Upper lobe of right lung (tissue), 1 donor: ENCODE results near the gene FHIT. TPM values are rescaled to one million over a fixed set of nuclear protein-coding genes. Genes with fewer than 3 reads are reported as not detected.

Experiments used
- ATAC-seq: fragments of 200-7000 bp; cut with Tn5 transposase; one replicate; pipeline ENCODE4 v1.9.1; 2020; ENCODE audit warnings: mild to moderate bottlenecking, moderate library complexity
- DNase-seq: peaks from one replicate; pipeline ENCODE4 v3.0.0-alpha.2; 2020
- H3K27ac ChIP-seq: fragments of 200-600 bp; one replicate; pipeline ENCODE4 v1.8.0; 2022
- H3K27me3 ChIP-seq: fragments of 200-600 bp; one replicate; pipeline ENCODE4 v1.8.0; 2022; ENCODE audit warnings: mild to moderate bottlenecking
- H3K36me3 ChIP-seq: fragments of 200-600 bp; one replicate; pipeline ENCODE4 v1.8.0; 2022
- H3K4me1 ChIP-seq: fragments of 200-600 bp; one replicate; pipeline ENCODE4 v1.8.0; 2022
- H3K4me3 ChIP-seq: fragments of 200-600 bp; one replicate; pipeline ENCODE4 v1.8.0; 2022; ENCODE audit warnings: mild to moderate bottlenecking
- H3K9me3 ChIP-seq: fragments of 200-600 bp; one replicate; pipeline ENCODE4 v1.8.0; 2022
- intact Hi-C: fragments of 100-400 bp; cut with DNase I; formaldehyde crosslinking; loops from one replicate; pipeline ENCODE4 v1.11.0; 2022
- total RNA-seq: library from RNA; stranded (reverse); fragmentation: NEBNext Ultra II Directional; extraction: Animal tissue kit (Norgen Biotek cat#: 25700); gene quantifications from one replicate; pipeline ENCODE4 v1.2.1, GENCODE V29; 2021
- TF ChIP-seq, protein P1 (sequence below): fragments of 200-600 bp; IDR thresholded peaks from one replicate; pipeline ENCODE4 v1.8.0; 2022; ENCODE audit warnings: antibody characterized with exemption
- donor health status: DM: no; HTN: yes; CAD: no; lungs with severe emphysema.

Gene FHIT
- total RNA-seq, 1 donor from 2014 or later = 9.6 TPM

- no peak overlapping the region for H3K4me3 ChIP-seq
- no peaks in the 10 kb centered on the region for H3K9me3 ChIP-seq
- H3K27me3 ChIP-seq = no peaks in the 10 kb centered on the region
- DNase-seq = no peak
- no peaks in the 10 kb centered on the region for H3K36me3 ChIP-seq
- H3K27ac ChIP-seq = no peak overlapping the region
- no peak for ATAC-seq
- intact Hi-C loops = no loop called here
- H3K4me1 ChIP-seq = no peaks in the 10 kb centered on the region
- TF ChIP-seq, protein P1, sequence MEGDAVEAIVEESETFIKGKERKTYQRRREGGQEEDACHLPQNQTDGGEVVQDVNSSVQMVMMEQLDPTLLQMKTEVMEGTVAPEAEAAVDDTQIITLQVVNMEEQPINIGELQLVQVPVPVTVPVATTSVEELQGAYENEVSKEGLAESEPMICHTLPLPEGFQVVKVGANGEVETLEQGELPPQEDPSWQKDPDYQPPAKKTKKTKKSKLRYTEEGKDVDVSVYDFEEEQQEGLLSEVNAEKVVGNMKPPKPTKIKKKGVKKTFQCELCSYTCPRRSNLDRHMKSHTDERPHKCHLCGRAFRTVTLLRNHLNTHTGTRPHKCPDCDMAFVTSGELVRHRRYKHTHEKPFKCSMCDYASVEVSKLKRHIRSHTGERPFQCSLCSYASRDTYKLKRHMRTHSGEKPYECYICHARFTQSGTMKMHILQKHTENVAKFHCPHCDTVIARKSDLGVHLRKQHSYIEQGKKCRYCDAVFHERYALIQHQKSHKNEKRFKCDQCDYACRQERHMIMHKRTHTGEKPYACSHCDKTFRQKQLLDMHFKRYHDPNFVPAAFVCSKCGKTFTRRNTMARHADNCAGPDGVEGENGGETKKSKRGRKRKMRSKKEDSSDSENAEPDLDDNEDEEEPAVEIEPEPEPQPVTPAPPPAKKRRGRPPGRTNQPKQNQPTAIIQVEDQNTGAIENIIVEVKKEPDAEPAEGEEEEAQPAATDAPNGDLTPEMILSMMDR = no peak
Observed at GRCh38 chr3:60424942-60425341, 826.3 kb downstream of the FHIT start.

DNA sequence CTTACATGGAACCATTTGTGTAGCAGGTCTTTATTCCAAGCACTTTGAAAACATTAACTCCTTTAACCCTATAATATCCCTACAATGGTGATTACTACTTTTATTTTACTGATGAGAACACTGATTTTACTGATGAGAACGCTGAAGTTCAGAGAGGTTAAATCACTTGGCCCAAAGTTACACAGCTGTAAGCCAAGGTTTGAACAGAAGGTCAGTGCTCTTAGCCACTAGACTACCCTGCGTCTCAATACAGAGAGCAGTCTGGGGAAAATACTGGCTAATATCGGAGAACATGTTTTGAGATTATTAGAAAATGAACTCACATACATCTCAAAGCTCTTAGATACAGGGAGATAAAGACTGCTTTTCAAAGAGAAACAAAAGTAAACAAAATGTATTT lies 827.2 kb downstream of the FHIT start:
- intact Hi-C loops = no loop called here
- no peak for ATAC-seq
- DNase-seq = no peak
- H3K9me3 ChIP-seq = no peaks in the 10 kb centered on the region
- TF ChIP-seq, protein P1 = no peak
- no peaks in the 10 kb centered on the region for H3K4me1 ChIP-seq
- H3K4me3 ChIP-seq = no peak overlapping the region
- no peaks in the 10 kb centered on the region for H3K27me3 ChIP-seq
- H3K36me3 ChIP-seq = no peaks in the 10 kb centered on the region
- no peak overlapping the region for H3K27ac ChIP-seq

DNA sequence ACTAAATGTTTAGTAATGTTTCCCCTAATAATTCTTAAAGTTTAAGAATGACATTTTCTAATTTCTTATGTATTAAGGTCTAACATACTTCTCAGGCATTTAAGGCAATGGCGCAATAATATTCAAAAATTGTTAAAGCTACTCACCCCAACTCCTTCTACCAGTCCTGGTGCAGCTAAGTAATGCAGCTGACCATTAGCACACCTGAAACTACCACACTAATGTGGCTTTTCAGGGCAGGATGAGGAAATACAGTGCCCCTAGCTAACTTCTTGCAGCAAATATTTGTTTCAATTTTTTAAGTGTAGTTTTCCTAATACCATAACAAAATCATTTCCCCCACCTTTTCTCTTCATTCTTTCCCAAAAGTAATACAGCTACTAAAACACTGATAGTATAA lies 827.7 kb downstream of the FHIT start:
- no peak for DNase-seq
- Histone ChIP-seq H3K27ac (no peak overlapping the region), H3K36me3 (no peaks in the 10 kb centered on the region), H3K4me1 (no peaks in the 10 kb centered on the region), H3K27me3 (no peaks in the 10 kb centered on the region), H3K4me3 (no peak overlapping the region), H3K9me3 (no peaks in the 10 kb centered on the region)
- intact Hi-C loops = no loop called here
- TF ChIP-seq, protein P1 = no peak
- no peak for ATAC-seq

- H3K4me3 ChIP-seq = no peak overlapping the region
- H3K4me1 ChIP-seq = no peaks in the 10 kb centered on the region
- H3K27ac ChIP-seq = no peak overlapping the region
- no peaks in the 10 kb centered on the region for H3K36me3 ChIP-seq
- intact Hi-C loops = no loop called here
- no peaks in the 10 kb centered on the region for H3K27me3 ChIP-seq
- no peak for ATAC-seq
- TF ChIP-seq, protein P1 = no peak
- H3K9me3 ChIP-seq = no peaks in the 10 kb centered on the region
- no peak for DNase-seq
Observed at GRCh38 chr3:60421749-60422446, 829.4 kb downstream of the FHIT start.

- no peak for ATAC-seq
Observed at GRCh38 chr3:60417576-60417975, 833.7 kb downstream of the FHIT start.

More at GRCh38 chr3:60417576-60417975, 833.7 kb downstream of the FHIT start:
- TF ChIP-seq, protein P1 = no peak
- no peak for DNase-seq
- H3K4me1 ChIP-seq = no peaks in the 10 kb centered on the region
- H3K27me3 ChIP-seq = no peaks in the 10 kb centered on the region
- no peaks in the 10 kb centered on the region for H3K9me3 ChIP-seq
- intact Hi-C loops = no loop called here
- H3K27ac ChIP-seq = no peak overlapping the region
- no peak overlapping the region for H3K4me3 ChIP-seq
- no peaks in the 10 kb centered on the region for H3K36me3 ChIP-seq
